Stimulated activated CD8-positive, alpha-beta memory T cell treated with anti-CD3 and anti-CD28 coated beads, Interleukin-2, amount 100 ng/mL, for 1 hour (primary cell): ENCODE data around the gene PRM2.
"Not testable (repeated sequence)": the region's sequence is repeated elsewhere in the genome, so short reads cannot be mapped to it uniquely, and the experiment has no call there.

Experiments
- DNase-seq, 2 donors: peaks; one replicate each; pipeline ENCODE4 v3.0.0-alpha.2; 2020; ENCODE audit warnings: low read depth in 2 of 2

The PRM2 gene

GRCh38 chr16:11307639-11308492 is 31.6 kb upstream of the PRM2 start:
- no peak for DNase-seq

GRCh38 chr16:11306997-11307638 is 30.8 kb upstream of the PRM2 start:
- DNase-seq = no peak

- no peak for DNase-seq
These were observed 30.1 kb upstream of the PRM2 start for GRCh38 chr16:11306381-11306780.

GRCh38 chr16:11303405-11304138 is 27.3 kb upstream of the PRM2 start:
- no peak for DNase-seq

GRCh38 chr16:11302977-11303376 is 26.7 kb upstream of the PRM2 start:
- DNase-seq = no peak

GRCh38 chr16:11301645-11302501 is 25.6 kb upstream of the PRM2 start:
- no peak for DNase-seq

GRCh38 chr16:11300560-11300892 is 24.2 kb upstream of the PRM2 start:
- no peak for DNase-seq

GRCh38 chr16:11299865-11300559 is 23.7 kb upstream of the PRM2 start:
- DNase-seq = no peak

- not testable (repeated sequence) for DNase-seq
These were observed 22.8 kb upstream of the PRM2 start for GRCh38 chr16:11298950-11299547.

- DNase-seq = no peak
These were observed 22.0 kb upstream of the PRM2 start for GRCh38 chr16:11298143-11298900.

GRCh38 chr16:11297492-11298142 is 21.3 kb upstream of the PRM2 start:
- peak; percentile 39 to 45 for DNase-seq

GRCh38 chr16:11296706-11297491 is 20.6 kb upstream of the PRM2 start:
- DNase-seq = no peak

GRCh38 chr16:11296351-11296705 is 20.0 kb upstream of the PRM2 start:
- no peak for DNase-seq

- no peak for DNase-seq
These were observed 19.4 kb upstream of the PRM2 start for GRCh38 chr16:11295672-11296071.

- no peak for DNase-seq
These were observed 15.9 kb upstream of the PRM2 start for GRCh38 chr16:11292076-11292748.

- no peak for DNase-seq
These were observed 14.9 kb upstream of the PRM2 start for GRCh38 chr16:11291091-11291703.

GRCh38 chr16:11290102-11290893 is 14.0 kb upstream of the PRM2 start:
- DNase-seq = no peak
